Breast epithelium (tissue), 3 donors: ENCODE results near the gene DNASE1L3.

Experiments
- POLR2A ChIP-seq: fragments of 450-650 bp; IDR thresholded peaks from one replicate; pipeline ENCODE4 v1.6.1; 2016; ENCODE audit warnings: antibody characterized with exemption, mild to moderate bottlenecking, moderate library complexity
- POLR2AphosphoS5 ChIP-seq, 3 donors: sonication (generic); formaldehyde crosslinking; IDR thresholded peaks; one replicate each; pipeline ENCODE4 v1.6.1; 2017; ENCODE audit warnings: antibody characterized with exemption in 3 of 3
- TF ChIP-seq, protein P1 (sequence below), 3 donors: fragments of 450-650 bp; IDR thresholded peaks; one replicate each; pipeline ENCODE4 v1.5.1; 2016 to 2017; ENCODE audit warnings: antibody characterized with exemption in 3 of 3, mild to moderate bottlenecking in 3 of 3, moderate library complexity in 3 of 3

DNA sequence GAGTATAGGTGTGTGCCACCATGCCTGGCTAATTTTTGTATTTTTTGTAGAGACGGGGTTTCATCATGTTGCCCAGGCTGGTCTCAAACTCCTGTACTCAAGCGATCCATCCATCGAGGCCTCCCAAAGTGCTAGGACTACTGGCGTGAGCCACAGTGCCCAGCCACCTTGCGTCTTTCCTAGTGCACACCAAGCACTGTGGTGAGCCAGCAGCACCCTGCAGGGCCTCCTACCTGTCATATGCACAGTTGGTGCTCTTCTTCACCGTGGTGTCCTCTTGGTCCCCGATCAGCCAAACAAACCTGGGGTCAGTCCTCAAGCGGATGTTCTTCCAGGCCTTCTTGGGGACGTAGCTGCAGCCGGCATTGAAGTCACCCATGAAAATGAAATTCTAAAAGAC, 13.2 kb downstream of the DNASE1L3 start:
- TF ChIP-seq POLR2A (no peak), POLR2AphosphoS5 (IDR thresholded peaks at IDR 0.05) (no peak)
- TF ChIP-seq, protein P1, sequence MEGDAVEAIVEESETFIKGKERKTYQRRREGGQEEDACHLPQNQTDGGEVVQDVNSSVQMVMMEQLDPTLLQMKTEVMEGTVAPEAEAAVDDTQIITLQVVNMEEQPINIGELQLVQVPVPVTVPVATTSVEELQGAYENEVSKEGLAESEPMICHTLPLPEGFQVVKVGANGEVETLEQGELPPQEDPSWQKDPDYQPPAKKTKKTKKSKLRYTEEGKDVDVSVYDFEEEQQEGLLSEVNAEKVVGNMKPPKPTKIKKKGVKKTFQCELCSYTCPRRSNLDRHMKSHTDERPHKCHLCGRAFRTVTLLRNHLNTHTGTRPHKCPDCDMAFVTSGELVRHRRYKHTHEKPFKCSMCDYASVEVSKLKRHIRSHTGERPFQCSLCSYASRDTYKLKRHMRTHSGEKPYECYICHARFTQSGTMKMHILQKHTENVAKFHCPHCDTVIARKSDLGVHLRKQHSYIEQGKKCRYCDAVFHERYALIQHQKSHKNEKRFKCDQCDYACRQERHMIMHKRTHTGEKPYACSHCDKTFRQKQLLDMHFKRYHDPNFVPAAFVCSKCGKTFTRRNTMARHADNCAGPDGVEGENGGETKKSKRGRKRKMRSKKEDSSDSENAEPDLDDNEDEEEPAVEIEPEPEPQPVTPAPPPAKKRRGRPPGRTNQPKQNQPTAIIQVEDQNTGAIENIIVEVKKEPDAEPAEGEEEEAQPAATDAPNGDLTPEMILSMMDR (IDR thresholded peaks at IDR 0.05): no peak
